SK-N-SH treated with all-trans-retinoic acid at 6 μM for 48 hours (cell line): Measurements from ENCODE around the gene CDH20.

Experiments used
- ARNTL ChIP-seq: fragments of 450-650 bp; formaldehyde crosslinking; IDR thresholded peaks from 2 replicates; pipeline ENCODE4 v1.5.0; 2020; ENCODE audit warnings: low read depth, mild to moderate bottlenecking, moderate library complexity, borderline replicate concordance
- RARB ChIP-seq: fragments of 250-450 bp; sonication (Bioruptor Pico); IDR thresholded peaks from 2 replicates; pipeline ENCODE4 v1.8.0; 2021; ENCODE audit warnings: mild to moderate bottlenecking, moderate library complexity
- TF ChIP-seq, protein P1 (sequence below): fragments of 250-450 bp; sonication (Bioruptor Pico); IDR thresholded peaks from 2 replicates; pipeline ENCODE4 v1.5.1; 2020; ENCODE audit warnings: low read depth, mild to moderate bottlenecking, moderate library complexity

DNA sequence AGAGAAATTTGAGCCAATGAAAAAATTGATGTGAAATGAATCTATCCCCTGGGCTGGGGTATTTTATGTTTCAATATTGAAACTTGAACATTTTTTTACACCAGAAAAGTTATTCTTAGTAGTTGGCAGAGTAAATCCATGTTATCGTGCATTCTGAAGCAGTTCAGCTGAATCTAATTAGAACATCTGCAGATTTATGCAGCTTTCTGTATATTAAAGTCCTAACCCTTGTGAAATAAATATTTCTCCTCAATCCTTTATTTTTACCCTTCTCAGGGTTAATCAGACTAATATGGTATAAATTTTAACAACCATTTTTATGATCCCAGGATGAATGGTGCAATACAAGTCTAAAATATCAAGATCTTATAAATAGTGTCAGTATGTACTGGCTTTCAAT, 69.5 kb downstream of the CDH20 start:
- TF ChIP-seq, protein P1, sequence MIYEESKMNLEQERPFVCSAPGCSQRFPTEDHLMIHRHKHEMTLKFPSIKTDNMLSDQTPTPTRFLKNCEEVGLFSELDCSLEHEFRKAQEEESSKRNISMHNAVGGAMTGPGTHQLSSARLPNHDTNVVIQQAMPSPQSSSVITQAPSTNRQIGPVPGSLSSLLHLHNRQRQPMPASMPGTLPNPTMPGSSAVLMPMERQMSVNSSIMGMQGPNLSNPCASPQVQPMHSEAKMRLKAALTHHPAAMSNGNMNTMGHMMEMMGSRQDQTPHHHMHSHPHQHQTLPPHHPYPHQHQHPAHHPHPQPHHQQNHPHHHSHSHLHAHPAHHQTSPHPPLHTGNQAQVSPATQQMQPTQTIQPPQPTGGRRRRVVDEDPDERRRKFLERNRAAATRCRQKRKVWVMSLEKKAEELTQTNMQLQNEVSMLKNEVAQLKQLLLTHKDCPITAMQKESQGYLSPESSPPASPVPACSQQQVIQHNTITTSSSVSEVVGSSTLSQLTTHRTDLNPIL (CRISPR knock-in tag): no peak
- TF ChIP-seq RARB (CRISPR knock-in tag) (no peak), ARNTL (CRISPR knock-in tag) (no peak)
